Heart left ventricle (tissue), 13 donors: Measurements from ENCODE around the gene NUBPL.

Experiments used
- POLR2A ChIP-seq, 2 donors: fragments of 450-650 bp; IDR thresholded peaks; one replicate each; pipeline ENCODE4 v1.6.1; 2017; ENCODE audit warnings: antibody characterized with exemption in 2 of 2, mild to moderate bottlenecking in 2 of 2, moderate library complexity in 2 of 2
- TF ChIP-seq, protein P1 (sequence below), 12 donors: fragments of 200-600 bp; sonication (generic) in 4 of 12; IDR thresholded peaks; one replicate each; pipeline versions ENCODE4 v1.5.0 to v1.8.0; 2018 to 2022; ENCODE audit warnings: antibody characterized with exemption in 12 of 12, mild to moderate bottlenecking in 5 of 12
- donor health status: ischemic (EF 13 %, LVEDD 7.1; RV severe dilation, severe dysfunction).
- donor health status: DM: no; HTN: yes; CAD: no.
- donor health status: DM: no; HTN: no; CAD: no.
- donor health status: ischemic (EF 25% LVEDD 6.9; RV normal size, moderate dysfunction).
- donor health status: ischemic (EF 25% LVEDD 5.7; RV mildly dilated, moderate dysfunction).
- donor health status: ischemic (EF 35%, LVEDD 5.7; RV mildly dilated, moderate dysfunction).
- donor health status: nonischemic (EF 11% LVEDD 7.7; RV severe dilation, severe dysfunction).
- donor health status: DM: yes; HTN: yes; CAD: no.
- donor health status: PGD.
- donor health status: ischemic (EF 29% LVEDD 5.4; RV normal size, mild dysfunction).
- donor health status: nonischemic (EF 23%, LVEDD 6.1; RV moderate dilation, normal function).

GRCh38 chr14:31596342-31597095, 35.3 kb downstream of the NUBPL start:
- TF ChIP-seq, protein P1, sequence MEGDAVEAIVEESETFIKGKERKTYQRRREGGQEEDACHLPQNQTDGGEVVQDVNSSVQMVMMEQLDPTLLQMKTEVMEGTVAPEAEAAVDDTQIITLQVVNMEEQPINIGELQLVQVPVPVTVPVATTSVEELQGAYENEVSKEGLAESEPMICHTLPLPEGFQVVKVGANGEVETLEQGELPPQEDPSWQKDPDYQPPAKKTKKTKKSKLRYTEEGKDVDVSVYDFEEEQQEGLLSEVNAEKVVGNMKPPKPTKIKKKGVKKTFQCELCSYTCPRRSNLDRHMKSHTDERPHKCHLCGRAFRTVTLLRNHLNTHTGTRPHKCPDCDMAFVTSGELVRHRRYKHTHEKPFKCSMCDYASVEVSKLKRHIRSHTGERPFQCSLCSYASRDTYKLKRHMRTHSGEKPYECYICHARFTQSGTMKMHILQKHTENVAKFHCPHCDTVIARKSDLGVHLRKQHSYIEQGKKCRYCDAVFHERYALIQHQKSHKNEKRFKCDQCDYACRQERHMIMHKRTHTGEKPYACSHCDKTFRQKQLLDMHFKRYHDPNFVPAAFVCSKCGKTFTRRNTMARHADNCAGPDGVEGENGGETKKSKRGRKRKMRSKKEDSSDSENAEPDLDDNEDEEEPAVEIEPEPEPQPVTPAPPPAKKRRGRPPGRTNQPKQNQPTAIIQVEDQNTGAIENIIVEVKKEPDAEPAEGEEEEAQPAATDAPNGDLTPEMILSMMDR (IDR thresholded peaks at IDR 0.05) = no peak
- no peak for TF ChIP-seq POLR2A (IDR thresholded peaks at IDR 0.05)
